Sigmoid colon (tissue), 7 donors: ENCODE results near the gene HNRNPAB. TPM values are rescaled to one million over a fixed set of nuclear protein-coding genes. Genes with fewer than 3 reads are reported as not detected.

Experiments
- DNase-seq: peaks from one replicate; pipeline ENCODE4 v3.0.0-alpha.2; 2019
- H3K27ac ChIP-seq, 4 donors: fragments of 200-600 bp; sonication (generic); one replicate each; pipeline ENCODE4 v1.5.1; 2016 to 2019; ENCODE audit warnings: mild to moderate bottlenecking in 1 of 4
- H3K27me3 ChIP-seq, 3 donors: fragments of 200-600 bp; sonication (generic); one replicate each; pipeline ENCODE4 v1.5.1; 2019; ENCODE audit warnings: mild to moderate bottlenecking in 1 of 3
- H3K36me3 ChIP-seq, 4 donors: fragments of 200-600 bp; sonication (generic); one replicate each; pipeline ENCODE4 v1.5.1; 2016 to 2019
- H3K4me1 ChIP-seq, 4 donors: fragments of 200-600 bp; sonication (generic); one replicate each; pipeline ENCODE4 v1.5.1; 2017 to 2019
- H3K4me3 ChIP-seq, 4 donors: fragments of 200-600 bp; sonication (generic); one replicate each; pipeline ENCODE4 v1.5.1; 2017 to 2019; ENCODE audit warnings: mild to moderate bottlenecking in 2 of 4, moderate library complexity in 1 of 4
- H3K9me3 ChIP-seq, 4 donors: fragments of 200-600 bp in 3 of 4; sonication (generic) in 3 of 4; one replicate each; pipeline versions ENCODE4 v1.5.1 to v1.6.1; 2013 to 2019
- CTCF ChIP-seq, 4 experiments: fragments of 450-650 bp in 3 of 4; fragments of 200-600 bp in 1 of 4; IDR thresholded peaks; one replicate each; pipeline ENCODE4 v1.5.1; 2016 to 2019; ENCODE audit warnings: antibody characterized with exemption in 4 of 4, mild to moderate bottlenecking in 3 of 4, moderate library complexity in 2 of 4
- EP300 ChIP-seq, 4 donors: sonication (generic); formaldehyde crosslinking; IDR thresholded peaks; one replicate each; pipeline ENCODE4 v1.6.1; 2017; ENCODE audit warnings: antibody characterized with exemption in 4 of 4
- POLR2A ChIP-seq, 2 donors: fragments of 450-650 bp; IDR thresholded peaks; one replicate each; pipeline ENCODE4 v1.6.1; 2016; ENCODE audit warnings: antibody characterized with exemption in 2 of 2, mild to moderate bottlenecking in 2 of 2, moderate library complexity in 2 of 2
- POLR2AphosphoS5 ChIP-seq, 4 donors: sonication (generic); formaldehyde crosslinking; IDR thresholded peaks; one replicate each; pipeline ENCODE4 v1.6.1; 2017; ENCODE audit warnings: antibody characterized with exemption in 4 of 4
- WGBS, 2 donors: extraction: QIAGEN DNeasy Blood & Tissue Kit; methylation state at CpG; one replicate each; pipeline ENCODE4 v1.1.7; 2013; 5-methylcytosine and 5-hydroxymethylcytosine counted together
- intact Hi-C: fragments of 100-400 bp; cut with DNase I; formaldehyde crosslinking; loops from one replicate; pipeline ENCODE4 v1.15.1; 2023
- polyA plus RNA-seq, 3 donors: library from polyadenylated mRNA; stranded (reverse); fragments of 200-250 nt; gene quantifications; one replicate each; pipeline ENCODE4 v1.2.3, GENCODE V29; 2013
- total RNA-seq, 4 donors: library from RNA; depleted of rRNA; stranded (reverse); fragments of >200 nt; gene quantifications; one replicate each; pipeline ENCODE4 v1.1.0, GENCODE V29; 2016
- donor health status: healthy with polysubstance abuse.
- donor health status: Bipolar disorder and iron deficiency.
- donor health status: healthy.

The HNRNPAB gene
- total and polyA plus RNA-seq, 7 donors = 77.8 to 227 (median 101) TPM

DNA sequence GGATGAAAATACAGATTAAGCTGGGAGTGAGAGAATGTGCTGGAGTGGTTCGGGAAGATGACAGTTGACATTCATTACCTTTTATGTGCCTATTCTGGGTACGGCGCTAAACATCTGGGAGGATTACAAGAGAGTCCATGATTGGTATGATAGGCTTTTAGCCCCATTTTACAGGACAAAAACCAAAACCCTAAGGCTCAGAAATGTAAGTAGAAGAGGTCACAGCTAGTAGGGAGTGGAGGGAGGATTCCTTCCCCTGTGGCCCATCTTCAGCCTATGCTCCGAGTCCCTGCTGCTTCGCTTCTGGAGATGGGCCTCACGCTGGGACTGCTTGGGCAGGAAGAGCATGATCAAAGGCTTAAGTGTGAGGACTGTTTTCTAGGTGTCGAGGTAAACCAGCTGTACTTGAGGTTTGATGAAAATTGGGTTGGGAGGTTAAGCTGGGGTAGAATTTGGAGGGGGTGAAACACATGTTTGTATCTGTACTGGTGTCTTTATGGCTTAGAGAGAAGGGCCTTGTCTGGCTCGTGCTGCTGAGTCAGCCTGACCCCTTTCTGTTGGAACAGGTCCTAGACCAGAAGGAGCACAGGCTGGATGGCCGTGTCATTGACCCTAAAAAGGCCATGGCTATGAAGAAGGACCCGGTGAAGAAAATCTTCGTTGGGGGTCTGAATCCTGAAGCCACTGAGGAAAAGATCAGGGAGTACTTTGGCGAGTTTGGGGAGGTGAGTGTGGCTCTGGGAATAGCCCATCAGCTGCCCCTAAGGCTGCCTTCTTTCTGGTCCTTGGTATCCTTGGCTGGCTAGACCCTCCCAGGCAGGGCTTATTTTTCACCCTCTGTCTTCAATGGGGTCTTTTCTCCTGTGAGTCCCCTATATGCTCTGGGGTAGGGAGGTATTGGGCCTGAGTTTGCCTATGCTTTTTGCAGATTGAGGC, 2.1 kb downstream of the HNRNPAB start:
- 33 to 39% methylated on average over 12 of the region's 12 CpGs for WGBS, 2 donors
- intact Hi-C loops = loop anchor here (5.0 to 10.0 kb wide), 2 partner anchors 54 to 1348 kb away; partner anchors contain the start of genes NHP2 and RUFY1
- H3K27me3 ChIP-seq = no peaks in the 10 kb centered on the region
- H3K36me3 ChIP-seq = peaks cover 31 to 53% (median 45%) of the 10 kb centered on the region in 4 donors
- peak overlapping the region; percentile 71 to 99 (median 86) for H3K4me3 ChIP-seq
- DNase-seq = peak; percentile 65
- peak overlapping the region; percentile 93 to 97 (median 96) for H3K27ac ChIP-seq
- H3K9me3 ChIP-seq = no peaks in the 10 kb centered on the region
- TF ChIP-seq EP300 (IDR thresholded peaks at IDR 0.05) (no peak), POLR2AphosphoS5 (IDR thresholded peaks at IDR 0.05) (no peak), CTCF (IDR thresholded peaks at IDR 0.05) (no peak), POLR2A (IDR thresholded peaks at IDR 0.05) (no peak)
- H3K4me1 ChIP-seq = peaks cover 0 to 28% (median 22%) of the 10 kb centered on the region in 4 donors

GRCh38 chr5:178207183-178207916, 3.0 kb downstream of the HNRNPAB start:
- intact Hi-C loops = loop anchor here (5.0 to 10.0 kb wide), 2 partner anchors 55 to 1347 kb away; partner anchors contain the start of genes NHP2 and RUFY1
- Histone ChIP-seq H3K27me3 (no peaks in the 10 kb centered on the region), H3K27ac (peak overlapping the region in 2 of 4 donors; percentile 93 to 97), H3K9me3 (no peaks in the 10 kb centered on the region), H3K36me3 (peaks cover 40 to 62% (median 53%) of the 10 kb centered on the region in 4 donors), H3K4me1 (peaks cover 0 to 28% (median 22%) of the 10 kb centered on the region in 4 donors), H3K4me3 (no peak overlapping the region)
- peak; percentile 62 for DNase-seq
- 30 to 68% methylated on average over 5 of the region's 5 CpGs for WGBS, 2 donors
- TF ChIP-seq CTCF (IDR thresholded peaks at IDR 0.05) (no peak), EP300 (IDR thresholded peaks at IDR 0.05) (no peak), POLR2A (IDR thresholded peaks at IDR 0.05) (no peak), POLR2AphosphoS5 (IDR thresholded peaks at IDR 0.05) (peak in 1 of 4 donors; percentile 19)

DNA sequence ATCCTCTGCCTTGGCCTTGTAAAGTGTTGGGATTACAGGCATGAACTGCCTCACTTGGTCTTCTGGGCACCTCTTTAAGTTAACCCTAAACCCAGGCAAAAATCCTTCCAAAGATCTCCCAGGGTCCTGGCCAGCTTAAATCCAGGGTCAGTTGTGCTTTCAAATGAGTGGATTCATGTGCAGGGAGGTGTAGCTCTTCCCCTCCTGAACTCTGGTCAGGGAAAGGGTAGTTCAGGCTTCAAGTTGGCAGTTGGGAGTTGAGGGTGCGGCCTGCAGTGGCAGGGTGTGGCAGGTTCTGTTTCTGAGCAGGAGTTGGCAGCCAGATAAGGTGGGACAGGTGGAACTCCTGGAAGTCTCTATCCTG, 3.6 kb downstream of the HNRNPAB start:
- Histone ChIP-seq H3K4me1 (peaks cover 0 to 28% (median 22%) of the 10 kb centered on the region in 4 donors), H3K9me3 (no peaks in the 10 kb centered on the region), H3K36me3 (peaks cover 44 to 68% (median 58%) of the 10 kb centered on the region in 4 donors), H3K27ac (no peak overlapping the region), H3K27me3 (no peaks in the 10 kb centered on the region), H3K4me3 (no peak overlapping the region)
- intact Hi-C loops = loop anchor here (5.0 to 10.0 kb wide), 2 partner anchors 56 to 1347 kb away; partner anchors contain the start of genes NHP2 and RUFY1
- DNase-seq = peak; percentile 46
- TF ChIP-seq POLR2A (IDR thresholded peaks at IDR 0.05) (no peak), EP300 (IDR thresholded peaks at IDR 0.05) (no peak), CTCF (IDR thresholded peaks at IDR 0.05) (no peak), POLR2AphosphoS5 (IDR thresholded peaks at IDR 0.05) (no peak)
- WGBS, 2 donors = 17 to 70% methylated on average over 1 of the region's 1 CpG

GRCh38 chr5:178208540-178209227, 4.4 kb downstream of the HNRNPAB start:
- no peak overlapping the region for H3K4me3 ChIP-seq
- WGBS, 2 donors = 55 to 70% methylated on average over 5 of the region's 5 CpGs
- intact Hi-C loops = loop anchor here (5.0 to 10.0 kb wide), 2 partner anchors 56 to 1346 kb away; partner anchors contain the start of genes NHP2 and RUFY1

More at GRCh38 chr5:178208540-178209227, 4.4 kb downstream of the HNRNPAB start:
- H3K4me1 ChIP-seq = peaks cover 0 to 25% (median 22%) of the 10 kb centered on the region in 4 donors
- peaks cover 44 to 76% (median 61%) of the 10 kb centered on the region in 4 donors for H3K36me3 ChIP-seq
- H3K27me3 ChIP-seq = no peaks in the 10 kb centered on the region
- no peaks in the 10 kb centered on the region for H3K9me3 ChIP-seq
- no peak overlapping the region for H3K27ac ChIP-seq
- no peak for TF ChIP-seq CTCF (IDR thresholded peaks at IDR 0.05)
- TF ChIP-seq POLR2AphosphoS5 (IDR thresholded peaks at IDR 0.05) = no peak
- TF ChIP-seq POLR2A (IDR thresholded peaks at IDR 0.05) = no peak
- no peak for TF ChIP-seq EP300 (IDR thresholded peaks at IDR 0.05)
- peak; percentile 40 for DNase-seq
